Testis (tissue), 2 donors: ENCODE results near the gene NGB.

Source experiments
- CTCF ChIP-seq, 3 experiments: fragments of 450-650 bp in 2 of 3; fragments of 200-600 bp in 1 of 3; sonication (generic) in 1 of 3; IDR thresholded peaks; one replicate each; pipeline ENCODE4 v1.5.1; 2016 to 2019; ENCODE audit warnings: antibody characterized with exemption in 3 of 3, mild to moderate bottlenecking in 2 of 3, moderate library complexity in 1 of 3
- POLR2A ChIP-seq: fragments of 450-650 bp; IDR thresholded peaks from one replicate; pipeline ENCODE4 v1.6.1; 2017; ENCODE audit warnings: antibody characterized with exemption, mild to moderate bottlenecking, moderate library complexity

GRCh38 chr14:77303417-77304156, 32.6 kb upstream of the NGB start:
- TF ChIP-seq CTCF (IDR thresholded peaks at IDR 0.05) (no peak), POLR2A (no peak)
